Measurements from ENCODE around the gene ITM2B. TPM values are rescaled to one million over a fixed set of nuclear protein-coding genes. Genes with fewer than 3 reads are reported as not detected.

The ITM2B gene
- total RNA-seq, 1 experiment from 2014 or later = 178 TPM

- H3K27ac Mint-ChIP-seq = no peak overlapping the region
- CTCF ChIA-PET = no interaction called here
- no peak for ATAC-seq
- POLR2A ChIA-PET = no interaction called here
- no peak overlapping the region for H3K4me3 Mint-ChIP-seq
- peaks cover 16% of the 10 kb centered on the region for H3K36me3 Mint-ChIP-seq
- H3K9me3 Mint-ChIP-seq = peaks cover 21% of the 10 kb centered on the region
- 0 out of 2 replicates have a peak, but pooled peaks cover 2% of the 10 kb centered on the region for H3K4me1 Mint-ChIP-seq
- no peak for DNase-seq (ENCODE audit: low spot score)
- H3K27me3 Mint-ChIP-seq (ENCODE audit: low read depth) = no peaks in the 10 kb centered on the region; the same call in 1 of the 2 replicates
- TF ChIP-seq CBFB (CRISPR knock-in tag; IDR thresholded peaks at IDR 0.05; ENCODE audit: low read depth) (no peak), TP53 (CRISPR knock-in tag; IDR thresholded peaks at IDR 0.05) (no peak), ZNF532 (CRISPR knock-in tag; IDR thresholded peaks at IDR 0.05; ENCODE audit: borderline replicate concordance) (no peak), TEAD4 (CRISPR knock-in tag; IDR thresholded peaks at IDR 0.05) (no peak), SP1 (CRISPR knock-in tag; conservative IDR thresholded peaks at IDR 0.05) (no peak), ZSCAN18 (CRISPR knock-in tag; IDR thresholded peaks at IDR 0.05) (no peak)
- TF ChIP-seq, protein P1, sequence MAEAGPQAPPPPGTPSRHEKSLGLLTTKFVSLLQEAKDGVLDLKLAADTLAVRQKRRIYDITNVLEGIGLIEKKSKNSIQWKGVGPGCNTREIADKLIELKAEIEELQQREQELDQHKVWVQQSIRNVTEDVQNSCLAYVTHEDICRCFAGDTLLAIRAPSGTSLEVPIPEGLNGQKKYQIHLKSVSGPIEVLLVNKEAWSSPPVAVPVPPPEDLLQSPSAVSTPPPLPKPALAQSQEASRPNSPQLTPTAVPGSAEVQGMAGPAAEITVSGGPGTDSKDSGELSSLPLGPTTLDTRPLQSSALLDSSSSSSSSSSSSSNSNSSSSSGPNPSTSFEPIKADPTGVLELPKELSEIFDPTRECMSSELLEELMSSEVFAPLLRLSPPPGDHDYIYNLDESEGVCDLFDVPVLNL (CRISPR knock-in tag; IDR thresholded peaks at IDR 0.05; ENCODE audit: borderline replicate concordance, low read depth) = no peak
- TF ChIP-seq, protein P2, sequence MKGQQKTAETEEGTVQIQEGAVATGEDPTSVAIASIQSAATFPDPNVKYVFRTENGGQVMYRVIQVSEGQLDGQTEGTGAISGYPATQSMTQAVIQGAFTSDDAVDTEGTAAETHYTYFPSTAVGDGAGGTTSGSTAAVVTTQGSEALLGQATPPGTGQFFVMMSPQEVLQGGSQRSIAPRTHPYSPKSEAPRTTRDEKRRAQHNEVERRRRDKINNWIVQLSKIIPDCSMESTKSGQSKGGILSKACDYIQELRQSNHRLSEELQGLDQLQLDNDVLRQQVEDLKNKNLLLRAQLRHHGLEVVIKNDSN (CRISPR knock-in tag; IDR thresholded peaks at IDR 0.05) = no peak
These were observed 12.4 kb upstream of the ITM2B start for GRCh38 chr13:48220592-48220980.

GRCh38 chr13:48220981-48221685 is 11.9 kb upstream of the ITM2B start:
- ChIA-PET CTCF (no interaction called here), POLR2A (no interaction called here)
- no peaks in the 10 kb centered on the region for H3K4me1 Mint-ChIP-seq
- no peak overlapping the region for H3K27ac Mint-ChIP-seq
- H3K9me3 Mint-ChIP-seq = peaks cover 16% of the 10 kb centered on the region
- ATAC-seq (no peak), DNase-seq (ENCODE audit: low spot score) (no peak)
- H3K36me3 Mint-ChIP-seq = peaks cover 11% of the 10 kb centered on the region
- H3K27me3 Mint-ChIP-seq (ENCODE audit: low read depth) = no peaks in the 10 kb centered on the region
- no peak for TF ChIP-seq TEAD4 (CRISPR knock-in tag; IDR thresholded peaks at IDR 0.05)
- TF ChIP-seq RELA (CRISPR knock-in tag; IDR thresholded peaks at IDR 0.05; ENCODE audit: borderline replicate concordance) = no peak
- no peak for TF ChIP-seq NR1H2 (CRISPR knock-in tag; IDR thresholded peaks at IDR 0.05)
- TF ChIP-seq, protein P3, sequence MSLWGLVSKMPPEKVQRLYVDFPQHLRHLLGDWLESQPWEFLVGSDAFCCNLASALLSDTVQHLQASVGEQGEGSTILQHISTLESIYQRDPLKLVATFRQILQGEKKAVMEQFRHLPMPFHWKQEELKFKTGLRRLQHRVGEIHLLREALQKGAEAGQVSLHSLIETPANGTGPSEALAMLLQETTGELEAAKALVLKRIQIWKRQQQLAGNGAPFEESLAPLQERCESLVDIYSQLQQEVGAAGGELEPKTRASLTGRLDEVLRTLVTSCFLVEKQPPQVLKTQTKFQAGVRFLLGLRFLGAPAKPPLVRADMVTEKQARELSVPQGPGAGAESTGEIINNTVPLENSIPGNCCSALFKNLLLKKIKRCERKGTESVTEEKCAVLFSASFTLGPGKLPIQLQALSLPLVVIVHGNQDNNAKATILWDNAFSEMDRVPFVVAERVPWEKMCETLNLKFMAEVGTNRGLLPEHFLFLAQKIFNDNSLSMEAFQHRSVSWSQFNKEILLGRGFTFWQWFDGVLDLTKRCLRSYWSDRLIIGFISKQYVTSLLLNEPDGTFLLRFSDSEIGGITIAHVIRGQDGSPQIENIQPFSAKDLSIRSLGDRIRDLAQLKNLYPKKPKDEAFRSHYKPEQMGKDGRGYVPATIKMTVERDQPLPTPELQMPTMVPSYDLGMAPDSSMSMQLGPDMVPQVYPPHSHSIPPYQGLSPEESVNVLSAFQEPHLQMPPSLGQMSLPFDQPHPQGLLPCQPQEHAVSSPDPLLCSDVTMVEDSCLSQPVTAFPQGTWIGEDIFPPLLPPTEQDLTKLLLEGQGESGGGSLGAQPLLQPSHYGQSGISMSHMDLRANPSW (CRISPR knock-in tag; conservative IDR thresholded peaks at IDR 0.05; ENCODE audit: low read depth) = no peak
- TF ChIP-seq TCF7 (CRISPR knock-in tag; IDR thresholded peaks at IDR 0.05; ENCODE audit: low read depth) = no peak
- TF ChIP-seq, protein P4, sequence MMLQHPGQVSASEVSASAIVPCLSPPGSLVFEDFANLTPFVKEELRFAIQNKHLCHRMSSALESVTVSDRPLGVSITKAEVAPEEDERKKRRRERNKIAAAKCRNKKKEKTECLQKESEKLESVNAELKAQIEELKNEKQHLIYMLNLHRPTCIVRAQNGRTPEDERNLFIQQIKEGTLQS (CRISPR knock-in tag; conservative IDR thresholded peaks at IDR 0.05) = no peak
- TF ChIP-seq FOXP4 (CRISPR knock-in tag; IDR thresholded peaks at IDR 0.05) = no peak
- no peak for TF ChIP-seq NFE2L1 (CRISPR knock-in tag; IDR thresholded peaks at IDR 0.05)
- no peak for TF ChIP-seq SMAD4 (CRISPR knock-in tag; IDR thresholded peaks at IDR 0.05)
- TF ChIP-seq TP53 (CRISPR knock-in tag; IDR thresholded peaks at IDR 0.05) = no peak
- no peak overlapping the region for H3K4me3 Mint-ChIP-seq
